HepG2 (cell line): Measurements from ENCODE around the gene IGSF8. TPM values are rescaled to one million over a fixed set of nuclear protein-coding genes. Genes with fewer than 3 reads are reported as not detected.

Experiments
- ATAC-seq: fragments of 200-7000 bp; cut with Tn5 transposase; 3 replicates; pipeline ENCODE4 v1.9.1; 2020; ENCODE audit warnings: mild to moderate bottlenecking, moderate library complexity
- BruUV-seq: library from RNA; stranded (reverse); fragments of 400-500 nt; replicated peaks from 2 replicates; lab custom pipeline; 2021; lab: Mats Ljungman, UMichigan
- CTCF ChIA-PET: fragments of 300-600 bp; formaldehyde crosslinking; extraction: SDS; loops from one replicate; lab custom pipeline; 2021; ENCODE audit warnings: low total read pairs, inconsistent platforms, low intra/inter-chr PET ratio; lab: Yijun Ruan, JAX
- POLR2A ChIA-PET: fragments of 350-600 bp; sonication (Branson Sonifier 250); formaldehyde crosslinking; loops from one replicate; lab custom pipeline; 2020; ENCODE audit warnings: antibody characterized with exemption, inconsistent platforms; lab: Yijun Ruan, JAX
- DNase-seq: peaks from one replicate; pipeline ENCODE4 v3.0.0-alpha.2; 2015; ENCODE audit warnings: low spot score
- FAIRE-seq: peaks from 3 replicates; lab custom pipeline; 2011; peaks lifted over from hg19 to GRCh38; lab: Jason Lieb, UNC
- H2AFZ ChIP-seq: one replicate; pipeline ENCODE4 v1.6.1; 2011; ENCODE audit warnings: low read length, inconsistent platforms
- H3K27ac ChIP-seq: fragments of 300-600 bp; 3 replicates; pipeline ENCODE4 v1.8.0; 2011; ENCODE audit warnings: mixed run types, mild to moderate bottlenecking, mixed read lengths, low read length, inconsistent platforms; ENCODE audit not compliant: insufficient read depth; ENCODE audit errors: extremely low read length
- H3K27me3 ChIP-seq, 2 experiments: fragments of 200-600 bp in 1 of 2; 2 replicates in 1 of 2; 3 replicates in 1 of 2; pipeline versions ENCODE4 v1.6.0 to v1.8.0; 2011; ENCODE audit warnings: low read length in 2 of 2, mild to moderate bottlenecking in 2 of 2, moderate library complexity in 2 of 2, inconsistent platforms in 1 of 2; ENCODE audit not compliant: insufficient read depth in 2 of 2, control insufficient read depth in 1 of 2
- H3K36me3 ChIP-seq, 2 experiments: fragments of 200-600 bp in 1 of 2; replicated peaks in 1 of 2; 2 replicates in 1 of 2; 3 replicates in 1 of 2; pipeline versions ENCODE4 v1.5.1 to v1.8.0; 2011; ENCODE audit warnings: low read length in 2 of 2, inconsistent platforms in 1 of 2; ENCODE audit not compliant: insufficient read depth in 2 of 2, control insufficient read depth in 1 of 2
- H3K4me1 ChIP-seq: 2 replicates; pipeline ENCODE4 v1.5.1; 2012; ENCODE audit warnings: low read length, inconsistent platforms; ENCODE audit not compliant: insufficient read depth
- H3K4me2 ChIP-seq: 2 replicates; pipeline ENCODE4 v1.6.0; 2011; ENCODE audit warnings: low read depth, low read length, inconsistent platforms
- H3K4me3 ChIP-seq, 3 experiments: fragments of 200-600 bp in 1 of 3; sonication (generic), shearing (Covaris generic) in 1 of 3; replicated peaks in 1 of 3; 2 replicates each; pipeline ENCODE4 v1.5.1; 2011 to 2016; ENCODE audit warnings: low read length in 3 of 3, inconsistent platforms in 2 of 3, low read depth in 2 of 3, mild to moderate bottlenecking in 2 of 3, control low read depth in 1 of 3, mixed read lengths in 1 of 3; ENCODE audit not compliant: insufficient read depth in 1 of 3
- H3K79me2 ChIP-seq: one replicate; pipeline ENCODE4 v1.6.1; 2011; ENCODE audit warnings: low read length, inconsistent platforms; ENCODE audit not compliant: insufficient read depth
- H3K9ac ChIP-seq: 2 replicates; pipeline ENCODE4 v1.6.0; 2011; ENCODE audit warnings: mild to moderate bottlenecking, low read depth, low read length, inconsistent platforms; ENCODE audit not compliant: insufficient read depth
- H3K9me3 ChIP-seq: 2 replicates; pipeline ENCODE4 v1.5.1; 2012; ENCODE audit warnings: mild to moderate bottlenecking, low read length
- H4K20me1 ChIP-seq: 2 replicates; pipeline ENCODE4 v1.6.0; 2011; ENCODE audit warnings: inconsistent platforms, mild to moderate bottlenecking, low read length, moderate library complexity; ENCODE audit not compliant: insufficient read depth
- HNF4G ChIP-seq, 2 experiments: sonication (generic) in 1 of 2; formaldehyde crosslinking in 1 of 2; IDR thresholded peaks; 2 replicates each; pipeline versions ENCODE4 v1.4.0 to v1.6.1; 2011 to 2020; ENCODE audit warnings: borderline replicate concordance in 2 of 2, low read depth in 2 of 2, mild to moderate bottlenecking in 2 of 2, low read length in 1 of 2, missing genetic modification reagents in 1 of 2, moderate library complexity in 1 of 2
- NBN ChIP-seq: fragments of 450-650 bp; conservative IDR thresholded peaks from 2 replicates; pipeline ENCODE4 v1.6.1; 2017
- RBFOX2 ChIP-seq: fragments of 200-400 bp; formaldehyde crosslinking; IDR thresholded peaks from 2 replicates; pipeline ENCODE4 v1.6.1; 2017; ENCODE audit warnings: low read depth, mild to moderate bottlenecking, low read length
- WGBS: methylation state at CpG from one replicate; pipeline ENCODE4 v1.1.6; 2017; ENCODE audit warnings: low lambda C conversion rate; 5-methylcytosine and 5-hydroxymethylcytosine counted together
- in situ Hi-C: cut with HindIII; loops from 2 replicates; pipeline ENCODE4 v1.10.0; 2017; ENCODE audit warnings: low pct_unique_long_range_greater_than_20kb; ENCODE audit not compliant: extremely low pct_ligation_motif_present
- intact Hi-C: fragments of 100-400 bp; cut with micrococcal nuclease; formaldehyde crosslinking; loops from one replicate; pipeline ENCODE4 v1.10.0; 2022; ENCODE audit not compliant: unreplicated experiment
- polyA plus RNA-seq, 8 experiments: library from polyadenylated mRNA; depleted of rRNA in 3 of 8; stranded (reverse) in 7 of 8; unstranded in 1 of 8; fragments of >200 nt; fragmentation: Illumina TruSeq in 4 of 8; extraction: Trizol in 4 of 8; gene quantifications; 2 replicates each; pipeline versions ENCODE4 v1.2.1 to v1.2.3, GENCODE V29; 2011 to 2016; ENCODE audit warnings: low read depth in 4 of 8, missing spikeins in 1 of 8, mixed read lengths in 1 of 8; ENCODE audit not compliant: insufficient read depth in 1 of 8
- total RNA-seq, 5 experiments: library from RNA; depleted of rRNA; stranded (reverse); fragments of >200 nt; fragmentation: Illumina TruSeq; extraction: Trizol; gene quantifications; 2 replicates each; pipeline ENCODE4 v1.2.3, GENCODE V29; 2016; ENCODE audit warnings: low read depth in 1 of 5
- TF ChIP-seq, protein P1 (sequence below): fragments of 450-650 bp; IDR thresholded peaks from 2 replicates; pipeline ENCODE4 v1.6.1; 2017; ENCODE audit warnings: mild to moderate bottlenecking
- TF ChIP-seq, protein P2 (sequence below): sonication (generic); formaldehyde crosslinking; IDR thresholded peaks from 2 replicates; pipeline ENCODE4 v1.4.0; 2020; ENCODE audit warnings: missing genetic modification reagents, low read depth, mild to moderate bottlenecking, borderline replicate concordance
- TF ChIP-seq, protein P3 (sequence below): sonication (generic); IDR thresholded peaks from 2 replicates; pipeline ENCODE4 v1.6.1; 2016; ENCODE audit warnings: low read depth, borderline replicate concordance
- TF ChIP-seq, protein P4 (sequence below): sonication (generic); formaldehyde crosslinking; IDR thresholded peaks from 2 replicates; pipeline ENCODE4 v1.5.1; 2020; ENCODE audit warnings: mild to moderate bottlenecking, missing genetic modification reagents, moderate library complexity
- TF ChIP-seq, protein P5 (sequence below): fragments of 450-650 bp; IDR thresholded peaks from 2 replicates; pipeline ENCODE4 v1.6.1; 2017

IGSF8 gene
- total and polyA plus RNA-seq, 2 of the 13 experiments (the other 11 are each of a cell fraction or from before 2014, with no cell fraction given) = 24.0 to 41.0 TPM

DNA sequence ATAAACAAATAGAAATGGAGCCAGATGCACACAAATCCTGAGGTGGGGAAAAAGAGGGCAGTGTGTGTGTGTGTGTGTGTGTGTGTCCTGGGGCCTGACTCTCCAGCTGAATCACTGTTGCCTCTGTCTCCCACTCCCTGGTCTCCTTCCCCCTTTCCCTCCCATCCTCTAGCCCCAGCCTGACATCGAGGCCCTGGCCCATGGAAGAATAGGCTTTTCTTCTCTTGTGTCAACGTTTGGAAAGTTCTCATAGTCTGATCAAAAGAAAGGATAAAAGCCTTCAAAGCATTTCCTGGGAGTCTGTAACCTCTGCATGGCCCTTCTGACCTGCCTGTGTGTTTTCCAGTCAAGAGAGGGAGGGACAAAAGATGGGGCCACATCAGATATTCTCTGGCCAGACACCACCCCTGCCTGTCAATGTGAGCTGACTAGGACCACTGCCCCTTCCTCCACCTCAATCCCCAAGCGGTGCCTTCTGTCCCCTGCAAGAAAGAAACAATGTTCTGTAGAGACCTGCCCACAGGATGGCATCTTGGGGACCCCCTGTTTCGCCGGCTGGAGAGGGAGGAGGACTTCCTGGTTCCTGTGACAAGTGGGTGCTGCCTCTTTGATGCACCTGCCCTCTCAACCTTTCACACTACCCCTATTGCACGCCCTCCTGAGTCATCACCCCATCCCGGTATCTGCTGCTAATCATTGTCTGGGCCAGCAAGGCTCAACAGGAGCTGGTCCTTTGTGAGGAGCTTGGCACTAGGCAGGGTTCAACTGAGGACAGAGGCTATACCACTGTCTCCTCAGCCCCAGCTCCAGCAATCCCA lies 44.7 kb downstream of the IGSF8 start:
- Histone ChIP-seq H3K9me3 (no peaks in the 10 kb centered on the region), H3K27me3 (no peaks in the 10 kb centered on the region), H3K4me3 (peak overlapping the region; percentile 4 to 56 (median 14); a peak in 2 of 6 replicates), H3K4me2 (peak overlapping the region; percentile 75), H3K9ac (peak overlapping the region; percentile 71), H3K79me2 (no peaks in the 10 kb centered on the region), H2AFZ (no peak overlapping the region), H3K27ac (peak overlapping the region; percentile 83), H3K36me3 (no peaks in the 10 kb centered on the region; a peak in 1 of 5 replicates), H3K4me1 (peaks cover 95% of the 10 kb centered on the region), H4K20me1 (no peaks in the 10 kb centered on the region)
- ATAC-seq (peak; percentile 94), DNase-seq (peak; percentile 99), FAIRE-seq (peak; percentile 85)
- CTCF ChIA-PET = interaction anchor here (0.8 kb wide), 1 partner anchor 25 kb away, joined by 3 read pairs; no protein-coding TSS in a partner anchor
- 3% methylated on average over 7 of the region's 7 CpGs for WGBS
- intact Hi-C loops (loop anchor here (1.0 to 2.0 kb wide), 2 partner anchors 17 to 21 kb away; partner anchors contain the start of gene KCNJ10), in situ Hi-C loops (no loop called here)
- no TSS peak for BruUV-seq
- POLR2A ChIA-PET = interaction anchor here (0.6 to 3.3 kb wide), 8 partner anchors 8 to 45 kb away, joined by 3 to 25 read pairs (median 3); partner anchors contain the start of genes IGSF8, KCNJ10 and PIGM
- TF ChIP-seq RBFOX2 = peak; percentile 55; the same call in 1 of the 2 replicates
- TF ChIP-seq NBN = no peak
- TF ChIP-seq, protein P1, sequence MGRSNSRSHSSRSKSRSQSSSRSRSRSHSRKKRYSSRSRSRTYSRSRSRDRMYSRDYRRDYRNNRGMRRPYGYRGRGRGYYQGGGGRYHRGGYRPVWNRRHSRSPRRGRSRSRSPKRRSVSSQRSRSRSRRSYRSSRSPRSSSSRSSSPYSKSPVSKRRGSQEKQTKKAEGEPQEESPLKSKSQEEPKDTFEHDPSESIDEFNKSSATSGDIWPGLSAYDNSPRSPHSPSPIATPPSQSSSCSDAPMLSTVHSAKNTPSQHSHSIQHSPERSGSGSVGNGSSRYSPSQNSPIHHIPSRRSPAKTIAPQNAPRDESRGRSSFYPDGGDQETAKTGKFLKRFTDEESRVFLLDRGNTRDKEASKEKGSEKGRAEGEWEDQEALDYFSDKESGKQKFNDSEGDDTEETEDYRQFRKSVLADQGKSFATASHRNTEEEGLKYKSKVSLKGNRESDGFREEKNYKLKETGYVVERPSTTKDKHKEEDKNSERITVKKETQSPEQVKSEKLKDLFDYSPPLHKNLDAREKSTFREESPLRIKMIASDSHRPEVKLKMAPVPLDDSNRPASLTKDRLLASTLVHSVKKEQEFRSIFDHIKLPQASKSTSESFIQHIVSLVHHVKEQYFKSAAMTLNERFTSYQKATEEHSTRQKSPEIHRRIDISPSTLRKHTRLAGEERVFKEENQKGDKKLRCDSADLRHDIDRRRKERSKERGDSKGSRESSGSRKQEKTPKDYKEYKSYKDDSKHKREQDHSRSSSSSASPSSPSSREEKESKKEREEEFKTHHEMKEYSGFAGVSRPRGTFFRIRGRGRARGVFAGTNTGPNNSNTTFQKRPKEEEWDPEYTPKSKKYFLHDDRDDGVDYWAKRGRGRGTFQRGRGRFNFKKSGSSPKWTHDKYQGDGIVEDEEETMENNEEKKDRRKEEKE = no peak
- TF ChIP-seq, protein P2, sequence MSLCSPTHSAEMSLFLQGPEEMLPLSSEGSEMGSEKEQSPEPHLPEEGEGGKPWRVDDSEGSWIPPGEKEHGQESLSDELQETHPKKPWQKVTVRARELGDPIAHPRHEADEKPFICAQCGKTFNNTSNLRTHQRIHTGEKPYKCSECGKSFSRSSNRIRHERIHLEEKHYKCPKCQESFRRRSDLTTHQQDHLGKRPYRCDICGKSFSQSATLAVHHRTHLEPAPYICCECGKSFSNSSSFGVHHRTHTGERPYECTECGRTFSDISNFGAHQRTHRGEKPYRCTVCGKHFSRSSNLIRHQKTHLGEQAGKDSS (CRISPR knock-in tag) = no peak
- TF ChIP-seq, protein P3, sequence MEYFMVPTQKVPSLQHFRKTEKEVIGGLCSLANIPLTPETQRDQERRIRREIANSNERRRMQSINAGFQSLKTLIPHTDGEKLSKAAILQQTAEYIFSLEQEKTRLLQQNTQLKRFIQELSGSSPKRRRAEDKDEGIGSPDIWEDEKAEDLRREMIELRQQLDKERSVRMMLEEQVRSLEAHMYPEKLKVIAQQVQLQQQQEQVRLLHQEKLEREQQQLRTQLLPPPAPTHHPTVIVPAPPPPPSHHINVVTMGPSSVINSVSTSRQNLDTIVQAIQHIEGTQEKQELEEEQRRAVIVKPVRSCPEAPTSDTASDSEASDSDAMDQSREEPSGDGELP = peak; percentile 79
- TF ChIP-seq, protein P4, sequence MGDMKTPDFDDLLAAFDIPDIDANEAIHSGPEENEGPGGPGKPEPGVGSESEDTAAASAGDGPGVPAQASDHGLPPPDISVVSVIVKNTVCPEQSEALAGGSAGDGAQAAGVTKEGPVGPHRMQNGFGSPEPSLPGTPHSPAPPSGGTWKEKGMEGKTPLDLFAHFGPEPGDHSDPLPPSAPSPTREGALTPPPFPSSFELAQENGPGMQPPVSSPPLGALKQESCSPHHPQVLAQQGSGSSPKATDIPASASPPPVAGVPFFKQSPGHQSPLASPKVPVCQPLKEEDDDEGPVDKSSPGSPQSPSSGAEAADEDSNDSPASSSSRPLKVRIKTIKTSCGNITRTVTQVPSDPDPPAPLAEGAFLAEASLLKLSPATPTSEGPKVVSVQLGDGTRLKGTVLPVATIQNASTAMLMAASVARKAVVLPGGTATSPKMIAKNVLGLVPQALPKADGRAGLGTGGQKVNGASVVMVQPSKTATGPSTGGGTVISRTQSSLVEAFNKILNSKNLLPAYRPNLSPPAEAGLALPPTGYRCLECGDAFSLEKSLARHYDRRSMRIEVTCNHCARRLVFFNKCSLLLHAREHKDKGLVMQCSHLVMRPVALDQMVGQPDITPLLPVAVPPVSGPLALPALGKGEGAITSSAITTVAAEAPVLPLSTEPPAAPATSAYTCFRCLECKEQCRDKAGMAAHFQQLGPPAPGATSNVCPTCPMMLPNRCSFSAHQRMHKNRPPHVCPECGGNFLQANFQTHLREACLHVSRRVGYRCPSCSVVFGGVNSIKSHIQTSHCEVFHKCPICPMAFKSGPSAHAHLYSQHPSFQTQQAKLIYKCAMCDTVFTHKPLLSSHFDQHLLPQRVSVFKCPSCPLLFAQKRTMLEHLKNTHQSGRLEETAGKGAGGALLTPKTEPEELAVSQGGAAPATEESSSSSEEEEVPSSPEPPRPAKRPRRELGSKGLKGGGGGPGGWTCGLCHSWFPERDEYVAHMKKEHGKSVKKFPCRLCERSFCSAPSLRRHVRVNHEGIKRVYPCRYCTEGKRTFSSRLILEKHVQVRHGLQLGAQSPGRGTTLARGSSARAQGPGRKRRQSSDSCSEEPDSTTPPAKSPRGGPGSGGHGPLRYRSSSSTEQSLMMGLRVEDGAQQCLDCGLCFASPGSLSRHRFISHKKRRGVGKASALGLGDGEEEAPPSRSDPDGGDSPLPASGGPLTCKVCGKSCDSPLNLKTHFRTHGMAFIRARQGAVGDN (CRISPR knock-in tag) = peak; percentile 66
- TF ChIP-seq, protein P5, sequence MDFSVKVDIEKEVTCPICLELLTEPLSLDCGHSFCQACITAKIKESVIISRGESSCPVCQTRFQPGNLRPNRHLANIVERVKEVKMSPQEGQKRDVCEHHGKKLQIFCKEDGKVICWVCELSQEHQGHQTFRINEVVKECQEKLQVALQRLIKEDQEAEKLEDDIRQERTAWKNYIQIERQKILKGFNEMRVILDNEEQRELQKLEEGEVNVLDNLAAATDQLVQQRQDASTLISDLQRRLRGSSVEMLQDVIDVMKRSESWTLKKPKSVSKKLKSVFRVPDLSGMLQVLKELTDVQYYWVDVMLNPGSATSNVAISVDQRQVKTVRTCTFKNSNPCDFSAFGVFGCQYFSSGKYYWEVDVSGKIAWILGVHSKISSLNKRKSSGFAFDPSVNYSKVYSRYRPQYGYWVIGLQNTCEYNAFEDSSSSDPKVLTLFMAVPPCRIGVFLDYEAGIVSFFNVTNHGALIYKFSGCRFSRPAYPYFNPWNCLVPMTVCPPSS = no peak
- 0 out of 2 replicates have a peak, but pooled peaks have one; percentile 9 for TF ChIP-seq HNF4G (IDR thresholded peaks at IDR 0.05; ENCODE audit: borderline replicate concordance, low read depth, low read length)
- TF ChIP-seq HNF4G (CRISPR knock-in tag; IDR thresholded peaks at IDR 0.05; ENCODE audit: borderline replicate concordance, low read depth) = no peak
